HL-60 (cell line): ENCODE results near the gene UEVLD.

Experiments
- POLR2AphosphoS5 ChIP-seq: IDR thresholded peaks from 2 replicates; pipeline ENCODE4 v1.6.1; 2012; ENCODE audit warnings: low read depth
- TF ChIP-seq, protein P1 (sequence below): IDR thresholded peaks from one replicate; pipeline ENCODE4 v1.5.1; 2011; ENCODE audit warnings: low read length, control low read depth, inconsistent platforms; ENCODE audit not compliant: insufficient read depth
- TF ChIP-seq, protein P2 (sequence below): IDR thresholded peaks from 2 replicates; pipeline ENCODE4 v1.6.1; 2012; ENCODE audit warnings: low read depth; ENCODE audit not compliant: insufficient replicate concordance

DNA sequence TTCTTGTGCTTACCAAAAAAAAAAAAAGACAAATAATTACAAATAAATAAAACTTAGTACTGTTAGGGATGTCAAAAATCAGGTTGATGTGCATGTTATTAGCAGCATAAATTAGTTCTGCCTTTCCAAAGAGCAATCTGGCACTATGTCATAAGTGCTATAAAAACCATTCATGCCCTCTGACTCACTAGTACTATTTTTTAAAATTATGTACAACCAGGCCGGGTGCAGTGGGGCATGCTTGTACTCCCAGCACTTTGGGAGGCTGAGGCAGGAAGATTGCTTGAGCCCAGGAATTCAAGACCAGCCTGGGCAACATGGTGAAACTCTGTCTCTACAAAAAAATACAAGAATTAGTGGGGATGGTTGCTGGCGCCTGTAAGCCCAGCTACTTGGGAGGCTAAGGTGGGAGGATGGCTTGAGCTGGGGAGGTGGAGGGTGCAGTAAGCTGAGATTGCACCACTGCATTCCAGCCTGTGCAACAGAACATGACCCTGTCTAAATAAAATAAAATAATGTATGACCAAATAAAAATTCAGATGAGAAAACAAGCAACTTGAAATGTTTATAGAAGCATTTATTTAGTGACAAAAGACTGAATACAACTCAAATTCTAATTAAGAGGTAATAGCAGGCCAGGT is 25.3 kb downstream of the UEVLD start:
- TF ChIP-seq, protein P1, sequence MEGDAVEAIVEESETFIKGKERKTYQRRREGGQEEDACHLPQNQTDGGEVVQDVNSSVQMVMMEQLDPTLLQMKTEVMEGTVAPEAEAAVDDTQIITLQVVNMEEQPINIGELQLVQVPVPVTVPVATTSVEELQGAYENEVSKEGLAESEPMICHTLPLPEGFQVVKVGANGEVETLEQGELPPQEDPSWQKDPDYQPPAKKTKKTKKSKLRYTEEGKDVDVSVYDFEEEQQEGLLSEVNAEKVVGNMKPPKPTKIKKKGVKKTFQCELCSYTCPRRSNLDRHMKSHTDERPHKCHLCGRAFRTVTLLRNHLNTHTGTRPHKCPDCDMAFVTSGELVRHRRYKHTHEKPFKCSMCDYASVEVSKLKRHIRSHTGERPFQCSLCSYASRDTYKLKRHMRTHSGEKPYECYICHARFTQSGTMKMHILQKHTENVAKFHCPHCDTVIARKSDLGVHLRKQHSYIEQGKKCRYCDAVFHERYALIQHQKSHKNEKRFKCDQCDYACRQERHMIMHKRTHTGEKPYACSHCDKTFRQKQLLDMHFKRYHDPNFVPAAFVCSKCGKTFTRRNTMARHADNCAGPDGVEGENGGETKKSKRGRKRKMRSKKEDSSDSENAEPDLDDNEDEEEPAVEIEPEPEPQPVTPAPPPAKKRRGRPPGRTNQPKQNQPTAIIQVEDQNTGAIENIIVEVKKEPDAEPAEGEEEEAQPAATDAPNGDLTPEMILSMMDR = no peak
- TF ChIP-seq, protein P2, sequence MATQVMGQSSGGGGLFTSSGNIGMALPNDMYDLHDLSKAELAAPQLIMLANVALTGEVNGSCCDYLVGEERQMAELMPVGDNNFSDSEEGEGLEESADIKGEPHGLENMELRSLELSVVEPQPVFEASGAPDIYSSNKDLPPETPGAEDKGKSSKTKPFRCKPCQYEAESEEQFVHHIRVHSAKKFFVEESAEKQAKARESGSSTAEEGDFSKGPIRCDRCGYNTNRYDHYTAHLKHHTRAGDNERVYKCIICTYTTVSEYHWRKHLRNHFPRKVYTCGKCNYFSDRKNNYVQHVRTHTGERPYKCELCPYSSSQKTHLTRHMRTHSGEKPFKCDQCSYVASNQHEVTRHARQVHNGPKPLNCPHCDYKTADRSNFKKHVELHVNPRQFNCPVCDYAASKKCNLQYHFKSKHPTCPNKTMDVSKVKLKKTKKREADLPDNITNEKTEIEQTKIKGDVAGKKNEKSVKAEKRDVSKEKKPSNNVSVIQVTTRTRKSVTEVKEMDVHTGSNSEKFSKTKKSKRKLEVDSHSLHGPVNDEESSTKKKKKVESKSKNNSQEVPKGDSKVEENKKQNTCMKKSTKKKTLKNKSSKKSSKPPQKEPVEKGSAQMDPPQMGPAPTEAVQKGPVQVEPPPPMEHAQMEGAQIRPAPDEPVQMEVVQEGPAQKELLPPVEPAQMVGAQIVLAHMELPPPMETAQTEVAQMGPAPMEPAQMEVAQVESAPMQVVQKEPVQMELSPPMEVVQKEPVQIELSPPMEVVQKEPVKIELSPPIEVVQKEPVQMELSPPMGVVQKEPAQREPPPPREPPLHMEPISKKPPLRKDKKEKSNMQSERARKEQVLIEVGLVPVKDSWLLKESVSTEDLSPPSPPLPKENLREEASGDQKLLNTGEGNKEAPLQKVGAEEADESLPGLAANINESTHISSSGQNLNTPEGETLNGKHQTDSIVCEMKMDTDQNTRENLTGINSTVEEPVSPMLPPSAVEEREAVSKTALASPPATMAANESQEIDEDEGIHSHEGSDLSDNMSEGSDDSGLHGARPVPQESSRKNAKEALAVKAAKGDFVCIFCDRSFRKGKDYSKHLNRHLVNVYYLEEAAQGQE = no peak
- TF ChIP-seq POLR2AphosphoS5 = no peak
